ENCODE results near the gene STARD3.

The STARD3 gene

GRCh38 chr17:39675390-39676082 lies 38.6 kb downstream of the STARD3 start:
- in situ Hi-C loops (cut with MboI; ENCODE audit: low pct_unique_long_range_greater_than_20kb, low sequenced_read_pairs): no loop called here

GRCh38 chr17:39676198-39676819 lies 39.4 kb downstream of the STARD3 start:
- in situ Hi-C loops (cut with MboI; ENCODE audit: low pct_unique_long_range_greater_than_20kb, low sequenced_read_pairs): no loop called here
- peak; percentile 75 for DNase-seq

More at GRCh38 chr17:39675390-39676082, 38.6 kb downstream of the STARD3 start:
- no peak for DNase-seq

- no peak for DNase-seq
- in situ Hi-C loops (cut with MboI; ENCODE audit: low pct_unique_long_range_greater_than_20kb, low sequenced_read_pairs): no loop called here
Observed at GRCh38 chr17:39677072-39677471, 40.1 kb downstream of the STARD3 start.

- DNase-seq: no peak
- in situ Hi-C loops (cut with MboI; ENCODE audit: low pct_unique_long_range_greater_than_20kb, low sequenced_read_pairs): no loop called here
Observed at GRCh38 chr17:39677542-39678339, 40.8 kb downstream of the STARD3 start.

- no peak for DNase-seq
- in situ Hi-C loops (cut with MboI; ENCODE audit: low pct_unique_long_range_greater_than_20kb, low sequenced_read_pairs): no loop called here
Observed at GRCh38 chr17:39678340-39679116, 41.6 kb downstream of the STARD3 start.

- peak; percentile 53 for DNase-seq
- in situ Hi-C loops (cut with MboI; ENCODE audit: low pct_unique_long_range_greater_than_20kb, low sequenced_read_pairs): no loop called here
Observed at GRCh38 chr17:39679521-39680192, 42.7 kb downstream of the STARD3 start.

GRCh38 chr17:39683295-39683939 lies 46.5 kb downstream of the STARD3 start:
- in situ Hi-C loops (cut with MboI; ENCODE audit: low pct_unique_long_range_greater_than_20kb, low sequenced_read_pairs): no loop called here
- DNase-seq: no peak

GRCh38 chr17:39684369-39685192 lies 47.6 kb downstream of the STARD3 start:
- no peak for DNase-seq
- in situ Hi-C loops (cut with MboI; ENCODE audit: low pct_unique_long_range_greater_than_20kb, low sequenced_read_pairs): no loop called here

GRCh38 chr17:39687101-39687545 lies 50.2 kb downstream of the STARD3 start:
- no peak for DNase-seq
- in situ Hi-C loops (cut with MboI; ENCODE audit: low pct_unique_long_range_greater_than_20kb, low sequenced_read_pairs): no loop called here

- in situ Hi-C loops (cut with MboI; ENCODE audit: low pct_unique_long_range_greater_than_20kb, low sequenced_read_pairs): no loop called here
- peak; percentile 94 for DNase-seq
Observed at GRCh38 chr17:39687546-39688474, 50.9 kb downstream of the STARD3 start, which contains the start of gene PGAP3. TSS of gene PGAP3 (minus strand) at chr17:39688057. CDS start at chr17:39688014, 43 bp downstream.

GRCh38 chr17:39688475-39688835 lies 51.5 kb downstream of the STARD3 start:
- in situ Hi-C loops (cut with MboI; ENCODE audit: low pct_unique_long_range_greater_than_20kb, low sequenced_read_pairs): no loop called here
- no peak for DNase-seq

- no peak for DNase-seq
- in situ Hi-C loops (cut with MboI; ENCODE audit: low pct_unique_long_range_greater_than_20kb, low sequenced_read_pairs): no loop called here
Observed at GRCh38 chr17:39688945-39689344, 52.0 kb downstream of the STARD3 start.

GRCh38 chr17:39694593-39694992 lies 57.6 kb downstream of the STARD3 start:
- DNase-seq: no peak
- in situ Hi-C loops (cut with MboI; ENCODE audit: low pct_unique_long_range_greater_than_20kb, low sequenced_read_pairs): no loop called here

- in situ Hi-C loops (cut with MboI; ENCODE audit: low pct_unique_long_range_greater_than_20kb, low sequenced_read_pairs): no loop called here
- DNase-seq: no peak
Observed at GRCh38 chr17:39695089-39695474, 58.1 kb downstream of the STARD3 start.

GRCh38 chr17:39696731-39697130 lies 59.8 kb downstream of the STARD3 start:
- DNase-seq: no peak
- in situ Hi-C loops (cut with MboI; ENCODE audit: low pct_unique_long_range_greater_than_20kb, low sequenced_read_pairs): no loop called here

- in situ Hi-C loops (cut with MboI; ENCODE audit: low pct_unique_long_range_greater_than_20kb, low sequenced_read_pairs): no loop called here
Observed at GRCh38 chr17:39697961-39698360, 61.0 kb downstream of the STARD3 start.

More at GRCh38 chr17:39697961-39698360, 61.0 kb downstream of the STARD3 start:
- DNase-seq: no peak
